Skeletal muscle tissue (tissue), 4 donors: ENCODE measurements around the gene FARS2. TPM values are rescaled to one million over a fixed set of nuclear protein-coding genes. Genes with fewer than 3 reads are reported as not detected.

Source experiments
- H3K27ac ChIP-seq: one replicate; pipeline ENCODE4 v1.7.0; 2013; ENCODE audit warnings: mild to moderate bottlenecking, low read depth, low read length, inconsistent platforms
- H3K27me3 ChIP-seq, 3 donors: one replicate each; pipeline ENCODE4 v1.7.0; 2013; ENCODE audit warnings: low read length in 3 of 3; ENCODE audit not compliant: control insufficient read depth in 3 of 3, insufficient read depth in 3 of 3
- H3K36me3 ChIP-seq, 3 donors: one replicate each; pipeline ENCODE4 v1.7.0; 2013; ENCODE audit warnings: low read length in 3 of 3; ENCODE audit not compliant: control insufficient read depth in 3 of 3, insufficient read depth in 3 of 3
- H3K4me1 ChIP-seq, 3 donors: one replicate each; pipeline ENCODE4 v1.7.0; 2013; ENCODE audit warnings: low read length in 3 of 3, mild to moderate bottlenecking in 3 of 3; ENCODE audit not compliant: control insufficient read depth in 3 of 3, insufficient read depth in 3 of 3
- H3K4me3 ChIP-seq, 3 donors: one replicate each; pipeline ENCODE4 v1.7.0; 2013; ENCODE audit warnings: low read length in 3 of 3
- H3K9ac ChIP-seq, 3 donors: one replicate each; pipeline ENCODE4 v1.7.0; 2013; ENCODE audit warnings: low read length in 3 of 3, mild to moderate bottlenecking in 3 of 3, moderate library complexity in 2 of 3, low read depth in 1 of 3
- H3K9me3 ChIP-seq, 3 donors: one replicate each; pipeline ENCODE4 v1.7.0; 2013; ENCODE audit warnings: low read length in 3 of 3; ENCODE audit not compliant: control insufficient read depth in 3 of 3
- total RNA-seq: library from RNA; depleted of rRNA; stranded (reverse); fragments of >200 nt; gene quantifications from one replicate; pipeline ENCODE4 v1.2.3, GENCODE V29; 2014
- donor health status: Osteomylitis.

FARS2 gene
- total RNA-seq, 1 donor from 2014 or later = 27.7 TPM

DNA sequence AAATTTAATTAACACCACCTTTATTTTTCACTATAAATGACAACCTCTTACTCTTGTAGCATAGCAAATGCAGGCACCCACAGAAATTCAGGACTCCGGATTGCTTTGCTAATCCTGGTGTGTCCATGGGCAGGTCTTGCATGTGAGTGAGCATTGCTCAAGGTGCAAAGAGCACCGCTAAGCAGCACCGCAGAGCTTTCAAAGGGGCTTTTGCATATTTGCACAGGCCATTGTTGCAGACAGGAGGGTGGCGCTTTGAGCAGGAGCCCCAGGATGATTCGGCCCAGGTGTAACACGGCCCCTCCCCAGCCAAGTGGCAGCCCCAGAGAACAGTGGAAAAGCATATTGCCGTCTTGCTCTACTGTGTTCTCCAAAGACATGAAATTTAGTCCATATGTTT is 452.2 kb downstream of the FARS2 start:
- no peaks in the 10 kb centered on the region for H3K36me3 ChIP-seq
- no peaks in the 10 kb centered on the region for H3K27me3 ChIP-seq
- H3K27ac ChIP-seq = no peak overlapping the region
- no peaks in the 10 kb centered on the region for H3K4me1 ChIP-seq
- H3K4me3 ChIP-seq = no peak overlapping the region
- peaks cover 0 to 11% (median 3%) of the 10 kb centered on the region in 3 donors for H3K9me3 ChIP-seq
- H3K9ac ChIP-seq = no peak overlapping the region

- Histone ChIP-seq H3K9me3 (peaks cover 0 to 11% (median 3%) of the 10 kb centered on the region in 3 donors), H3K4me1 (peaks cover 0 to 3% (median 0%) of the 10 kb centered on the region in 3 donors), H3K27ac (no peak overlapping the region), H3K27me3 (no peaks in the 10 kb centered on the region), H3K4me3 (no peak overlapping the region), H3K9ac (no peak overlapping the region), H3K36me3 (no peaks in the 10 kb centered on the region)
Measured at GRCh38 chr6:5718231-5718947, 457.1 kb downstream of the FARS2 start.

- Histone ChIP-seq H3K27me3 (no peaks in the 10 kb centered on the region), H3K9me3 (no peaks in the 10 kb centered on the region), H3K36me3 (no peaks in the 10 kb centered on the region), H3K9ac (no peak overlapping the region), H3K4me3 (no peak overlapping the region), H3K4me1 (peaks cover 0 to 13% (median 0%) of the 10 kb centered on the region in 3 donors), H3K27ac (peak overlapping the region; percentile 15)
Measured at GRCh38 chr6:5723841-5724691, 462.8 kb downstream of the FARS2 start.

- Histone ChIP-seq H3K9me3 (no peaks in the 10 kb centered on the region), H3K36me3 (no peaks in the 10 kb centered on the region), H3K27me3 (no peaks in the 10 kb centered on the region), H3K27ac (no peak overlapping the region), H3K4me3 (no peak overlapping the region), H3K9ac (no peak overlapping the region), H3K4me1 (peaks cover 0 to 13% (median 0%) of the 10 kb centered on the region in 3 donors)
Measured at GRCh38 chr6:5724911-5725310, 463.6 kb downstream of the FARS2 start.

GRCh38 chr6:5726976-5727718 is 465.8 kb downstream of the FARS2 start:
- no peaks in the 10 kb centered on the region for H3K36me3 ChIP-seq
- no peaks in the 10 kb centered on the region for H3K9me3 ChIP-seq
- H3K4me3 ChIP-seq = no peak overlapping the region
- H3K4me1 ChIP-seq = peaks cover 0 to 16% (median 0%) of the 10 kb centered on the region in 3 donors
- no peak overlapping the region for H3K27ac ChIP-seq
- no peak overlapping the region for H3K9ac ChIP-seq
- H3K27me3 ChIP-seq = no peaks in the 10 kb centered on the region

GRCh38 chr6:5728351-5729079 is 467.2 kb downstream of the FARS2 start:
- Histone ChIP-seq H3K27ac (no peak overlapping the region), H3K4me3 (no peak overlapping the region), H3K36me3 (no peaks in the 10 kb centered on the region), H3K4me1 (peaks cover 0 to 13% (median 0%) of the 10 kb centered on the region in 3 donors), H3K27me3 (no peaks in the 10 kb centered on the region), H3K9me3 (no peaks in the 10 kb centered on the region), H3K9ac (no peak overlapping the region)

GRCh38 chr6:5729080-5729434 is 467.7 kb downstream of the FARS2 start:
- Histone ChIP-seq H3K4me3 (no peak overlapping the region), H3K27ac (no peak overlapping the region), H3K27me3 (no peaks in the 10 kb centered on the region), H3K9ac (no peak overlapping the region), H3K9me3 (no peaks in the 10 kb centered on the region), H3K4me1 (peaks cover 0 to 13% (median 0%) of the 10 kb centered on the region in 3 donors), H3K36me3 (no peaks in the 10 kb centered on the region)

DNA sequence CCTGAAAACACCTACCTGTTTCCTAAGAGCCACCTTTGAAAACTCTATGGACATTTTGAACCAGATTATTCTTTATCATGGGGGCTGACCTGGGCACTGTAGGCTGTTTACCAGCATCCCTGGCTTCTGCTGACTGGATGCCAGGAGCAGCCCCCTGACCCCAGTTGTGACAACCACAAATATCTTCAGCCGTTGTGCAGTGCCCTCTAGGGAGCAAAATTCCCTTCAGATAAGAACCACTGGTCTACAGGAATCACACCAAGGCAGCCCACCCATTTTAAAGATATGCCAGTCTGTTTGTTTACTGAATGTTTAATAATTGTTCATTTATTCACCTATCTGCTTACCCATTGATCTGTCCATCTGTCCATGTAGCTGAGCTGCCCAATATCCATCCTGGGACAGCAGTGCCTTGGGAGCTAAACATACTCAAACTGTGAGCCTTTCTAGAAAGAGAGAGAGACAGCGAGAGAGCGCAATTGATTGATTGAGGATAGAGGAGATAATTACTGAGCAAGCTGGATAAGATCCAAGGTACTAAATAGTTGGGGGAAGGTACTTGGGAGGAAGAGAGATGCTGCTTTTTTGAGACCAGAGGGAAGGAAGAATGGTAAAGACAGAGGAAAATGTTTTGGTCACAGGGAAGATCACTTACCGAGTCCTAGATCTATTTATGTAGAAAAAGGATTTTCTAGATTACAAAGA is 468.7 kb downstream of the FARS2 start:
- Histone ChIP-seq H3K4me3 (no peak overlapping the region), H3K9me3 (no peaks in the 10 kb centered on the region), H3K36me3 (no peaks in the 10 kb centered on the region), H3K9ac (no peak overlapping the region), H3K27ac (no peak overlapping the region), H3K27me3 (no peaks in the 10 kb centered on the region), H3K4me1 (peaks cover 0 to 13% (median 0%) of the 10 kb centered on the region in 3 donors)
